Testis (tissue), 2 donors: ENCODE data around the gene HAGH.

Experiments
- CTCF ChIP-seq, 3 experiments: fragments of 450-650 bp in 2 of 3; fragments of 200-600 bp in 1 of 3; sonication (generic) in 1 of 3; IDR thresholded peaks; one replicate each; pipeline ENCODE4 v1.5.1; 2016 to 2019; ENCODE audit warnings: antibody characterized with exemption in 3 of 3, mild to moderate bottlenecking in 2 of 3, moderate library complexity in 1 of 3
- POLR2A ChIP-seq: fragments of 450-650 bp; IDR thresholded peaks from one replicate; pipeline ENCODE4 v1.6.1; 2017; ENCODE audit warnings: antibody characterized with exemption, mild to moderate bottlenecking, moderate library complexity

GRCh38 chr16:1790611-1791255 lies 35.9 kb downstream of the HAGH start:
- TF ChIP-seq POLR2A, result no peak
- TF ChIP-seq CTCF (IDR thresholded peaks at IDR 0.05), result no peak
